Fibroblast of lung (primary cell): ENCODE data around the gene LRP8. TPM values are rescaled to one million over a fixed set of nuclear protein-coding genes. Genes with fewer than 3 reads are reported as not detected.

Source experiments
- DNase-seq, 2 donors: peaks; one replicate each; pipeline versions ENCODE4 v3.0.0 to v3.0.0-alpha.2; 2010; ENCODE audit warnings: low read depth in 2 of 2
- H2AFZ ChIP-seq: 2 replicates; pipeline ENCODE4 v1.5.1; 2012; ENCODE audit warnings: low read length, control low read depth, inconsistent platforms
- H3K27ac ChIP-seq: 2 replicates; pipeline ENCODE4 v1.5.1; 2011; ENCODE audit warnings: low read length, control low read depth; ENCODE audit not compliant: insufficient read depth
- H3K27me3 ChIP-seq: 2 replicates; pipeline ENCODE4 v1.5.1; 2011; ENCODE audit warnings: mild to moderate bottlenecking, low read length; ENCODE audit not compliant: control insufficient read depth, insufficient read depth
- H3K36me3 ChIP-seq: 2 replicates; pipeline ENCODE4 v1.5.1; 2011; ENCODE audit warnings: low read length; ENCODE audit not compliant: control insufficient read depth, insufficient read depth
- H3K4me1 ChIP-seq: 2 replicates; pipeline ENCODE4 v1.5.1; 2011; ENCODE audit warnings: low read length; ENCODE audit not compliant: control insufficient read depth, insufficient read depth; ENCODE audit errors: extremely low read depth
- H3K4me2 ChIP-seq: 2 replicates; pipeline ENCODE4 v1.5.1; 2011; ENCODE audit warnings: low read length, control low read depth; ENCODE audit not compliant: insufficient read depth; ENCODE audit errors: extremely low read depth
- H3K4me3 ChIP-seq, 4 experiments: fragments of 200-600 bp in 1 of 4; sonication (generic) in 1 of 4; replicated peaks in 1 of 4; 2 replicates each; pipeline ENCODE4 v1.5.1; 2011 to 2016; ENCODE audit warnings: low read length in 4 of 4, low read depth in 3 of 4, mild to moderate bottlenecking in 3 of 4, control low read depth in 2 of 4, inconsistent platforms in 1 of 4, mixed read lengths in 1 of 4; ENCODE audit not compliant: insufficient read depth in 1 of 4; ENCODE audit errors: control extremely low read depth in 1 of 4
- H3K79me2 ChIP-seq: 2 replicates; pipeline ENCODE4 v1.5.1; 2012; ENCODE audit warnings: mild to moderate bottlenecking, low read length, inconsistent platforms; ENCODE audit not compliant: control insufficient read depth, insufficient read depth
- H3K9ac ChIP-seq: 2 replicates; pipeline ENCODE4 v1.5.1; 2011; ENCODE audit warnings: mild to moderate bottlenecking, low read length, control low read depth; ENCODE audit not compliant: insufficient read depth
- H3K9me3 ChIP-seq: 2 replicates; pipeline ENCODE4 v1.5.1; 2012; ENCODE audit warnings: low read depth, low read length; ENCODE audit not compliant: control insufficient read depth, insufficient read depth
- H4K20me1 ChIP-seq: 2 replicates; pipeline ENCODE4 v1.5.1; 2011; ENCODE audit warnings: low read length; ENCODE audit not compliant: control insufficient read depth, insufficient read depth; ENCODE audit errors: extremely low read depth
- CTCF ChIP-seq, 2 donors: IDR thresholded peaks in 1 of 2; conservative IDR thresholded peaks in 1 of 2; 1 replicate in 1 of 2; 2 replicates in 1 of 2; pipeline ENCODE4 v1.5.1; 2011 to 2012; ENCODE audit warnings: low read length in 2 of 2, control low read depth in 1 of 2, inconsistent platforms in 1 of 2, low read depth in 1 of 2, mild to moderate bottlenecking in 1 of 2
- EZH2 ChIP-seq: IDR thresholded peaks from 2 replicates; pipeline ENCODE4 v1.5.1; 2012; ENCODE audit warnings: low read length, control low read depth, mild to moderate bottlenecking; ENCODE audit errors: missing control alignments
- polyA plus RNA-seq, 2 donors: library from polyadenylated mRNA; depleted of rRNA in 1 of 2; stranded (reverse) in 1 of 2; unstranded in 1 of 2; fragments of >200 nt; gene quantifications; 2 replicates each; pipeline ENCODE4 v1.2.1, GENCODE V29; 2011 to 2012; ENCODE audit warnings: missing spikeins in 1 of 2
- total RNA-seq: library from RNA; depleted of rRNA; stranded (reverse); fragments of >200 nt; gene quantifications from 2 replicates; pipeline ENCODE4 v1.2.1, GENCODE V29; 2014

The LRP8 gene
- total and polyA plus RNA-seq, 2 donors (not counting 1 experiment from before 2014, with no cell fraction given) = 8.4 to 10.3 TPM

- Histone ChIP-seq H3K4me3 (peak overlapping the region; percentile 47 to 57 (median 52)), H2AFZ (no peak overlapping the region), H3K4me2 (peak overlapping the region; percentile 92), H3K27me3 (no peaks in the 10 kb centered on the region), H3K36me3 (peaks cover 2% of the 10 kb centered on the region), H3K4me1 (peaks cover 4% of the 10 kb centered on the region), H3K9ac (no peak overlapping the region), H3K9me3 (no peaks in the 10 kb centered on the region), H4K20me1 (no peaks in the 10 kb centered on the region), H3K79me2 (no peaks in the 10 kb centered on the region), H3K27ac (no peak overlapping the region)
- TF ChIP-seq EZH2 (no peak), CTCF (conservative IDR thresholded peaks at IDR 0.05 in 1 of 2, IDR thresholded peaks at IDR 0.05 in 1 of 2; ENCODE audit: low read depth in 1 of 2, low read length in 2 of 2) (no peak)
- DNase-seq = no peak
Observed at GRCh38 chr1:53328541-53329499, 950 bp upstream of the LRP8 start.

DNA sequence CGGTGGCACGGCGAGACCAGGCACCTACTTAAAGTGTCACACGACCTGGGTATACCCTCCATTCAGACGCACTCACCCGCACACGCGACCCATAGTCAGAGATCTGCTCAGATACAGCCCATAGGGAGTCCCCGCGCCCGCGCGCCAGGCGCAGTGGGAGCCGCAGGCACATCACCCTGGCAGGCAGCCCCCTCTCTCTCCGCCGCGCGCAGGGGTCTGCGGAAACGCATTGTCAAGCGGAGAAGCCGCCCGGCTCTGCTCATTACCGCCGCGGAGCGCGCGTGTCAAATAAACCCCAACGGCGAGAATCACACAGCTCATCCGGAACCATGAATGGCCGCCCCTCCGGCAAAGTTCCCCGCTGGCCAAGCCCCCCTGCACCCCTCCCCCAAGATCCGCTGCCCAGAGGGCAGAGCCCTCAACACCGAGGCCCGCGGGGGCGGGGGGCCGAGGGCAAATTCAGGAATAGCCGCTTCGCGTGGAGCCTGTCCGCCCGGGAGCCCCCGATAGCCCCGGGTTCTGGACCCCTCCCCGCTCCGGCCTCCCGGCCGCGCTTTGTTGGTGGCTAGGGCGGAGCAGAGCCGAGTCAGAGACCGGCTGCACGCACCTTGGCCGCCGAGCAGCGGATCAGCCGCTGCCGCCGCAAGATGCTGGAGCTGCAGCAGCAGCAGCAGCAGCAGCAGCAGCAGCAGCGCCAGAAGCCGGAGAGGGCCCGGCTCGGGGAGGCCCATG lies 522 bp downstream of the LRP8 start:
- Histone ChIP-seq H3K27ac (peak overlapping the region; percentile 85), H3K27me3 (no peaks in the 10 kb centered on the region)
- peak in 1 of 2 donors; percentile 44 for DNase-seq

More for the DNA sequence above, 522 bp downstream of the LRP8 start:
- Histone ChIP-seq H4K20me1 (no peaks in the 10 kb centered on the region), H3K4me2 (peak overlapping the region; percentile 73), H2AFZ (peak overlapping the region; percentile 7), H3K36me3 (peaks cover 2% of the 10 kb centered on the region), H3K79me2 (no peaks in the 10 kb centered on the region), H3K4me3 (peak overlapping the region; percentile 74 to 85 (median 79)), H3K9me3 (no peaks in the 10 kb centered on the region), H3K4me1 (peaks cover 4% of the 10 kb centered on the region), H3K9ac (peak overlapping the region; percentile 70)
- no peak for TF ChIP-seq EZH2
- no peak for TF ChIP-seq CTCF (conservative IDR thresholded peaks at IDR 0.05 in 1 of 2, IDR thresholded peaks at IDR 0.05 in 1 of 2; ENCODE audit: low read depth in 1 of 2, low read length in 2 of 2)
